Mucosa of stomach (tissue), 1 donor: ENCODE data around the gene CA12.

Source experiments
- H3K27me3 ChIP-seq: one replicate; pipeline ENCODE4 v1.7.0; 2013; ENCODE audit warnings: mild to moderate bottlenecking, low read length; ENCODE audit not compliant: control insufficient read depth, insufficient read depth
- H3K36me3 ChIP-seq: one replicate; pipeline ENCODE4 v1.7.0; 2013; ENCODE audit warnings: low read length; ENCODE audit not compliant: control insufficient read depth, insufficient read depth
- H3K4me1 ChIP-seq: one replicate; pipeline ENCODE4 v1.7.0; 2013; ENCODE audit warnings: mild to moderate bottlenecking, low read length; ENCODE audit not compliant: control insufficient read depth, insufficient read depth
- H3K4me3 ChIP-seq: one replicate; pipeline ENCODE4 v1.7.0; 2013; ENCODE audit warnings: low read length
- H3K9ac ChIP-seq: one replicate; pipeline ENCODE4 v1.7.0; 2013; ENCODE audit warnings: mild to moderate bottlenecking, low read length, moderate library complexity
- H3K9me3 ChIP-seq: one replicate; pipeline ENCODE4 v1.7.0; 2013; ENCODE audit warnings: mild to moderate bottlenecking, low read length, moderate library complexity; ENCODE audit not compliant: control insufficient read depth
- donor health status: Pancreatic carcinoma.

Gene CA12

DNA sequence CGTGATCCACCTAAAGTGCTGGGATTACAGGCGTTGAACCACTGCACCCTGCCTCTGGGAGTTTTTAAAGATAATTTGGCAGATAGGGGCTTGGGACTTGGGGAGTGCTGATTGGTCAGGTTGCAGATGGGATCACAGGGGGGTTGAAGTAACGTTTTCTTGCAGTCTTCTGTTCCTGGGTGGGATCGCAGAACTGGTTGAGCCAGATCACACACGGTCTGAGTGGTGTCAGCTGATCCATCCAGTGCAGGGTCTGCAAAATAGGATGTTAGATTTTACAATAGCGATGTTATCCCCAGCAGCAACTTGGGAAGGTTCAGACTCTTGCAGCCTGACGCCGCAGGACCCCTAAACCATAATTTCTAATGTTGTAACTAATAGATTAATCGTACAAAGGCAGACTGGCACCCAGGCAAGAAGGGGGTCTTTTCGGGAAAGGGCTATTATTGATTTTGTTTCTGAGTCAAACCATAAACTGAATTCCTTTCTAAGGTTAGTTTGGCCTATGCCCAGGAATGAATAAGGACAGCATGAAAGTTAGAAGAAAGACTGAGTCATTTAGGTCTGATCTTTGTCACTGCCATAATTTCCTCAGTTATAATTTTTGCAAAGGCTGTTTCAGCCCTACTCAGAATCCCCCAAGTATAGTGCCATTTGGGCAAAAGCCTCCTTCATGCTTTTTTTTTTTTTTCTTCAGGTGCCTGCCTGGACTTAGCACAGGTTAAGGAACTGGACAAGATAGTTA is 1.5 kb upstream of the CA12 start:
- Histone ChIP-seq H3K9ac (no peak overlapping the region), H3K36me3 (no peaks in the 10 kb centered on the region), H3K27me3 (peaks cover 17% of the 10 kb centered on the region), H3K9me3 (no peaks in the 10 kb centered on the region), H3K4me1 (peaks cover 15% of the 10 kb centered on the region), H3K4me3 (no peak overlapping the region)

DNA sequence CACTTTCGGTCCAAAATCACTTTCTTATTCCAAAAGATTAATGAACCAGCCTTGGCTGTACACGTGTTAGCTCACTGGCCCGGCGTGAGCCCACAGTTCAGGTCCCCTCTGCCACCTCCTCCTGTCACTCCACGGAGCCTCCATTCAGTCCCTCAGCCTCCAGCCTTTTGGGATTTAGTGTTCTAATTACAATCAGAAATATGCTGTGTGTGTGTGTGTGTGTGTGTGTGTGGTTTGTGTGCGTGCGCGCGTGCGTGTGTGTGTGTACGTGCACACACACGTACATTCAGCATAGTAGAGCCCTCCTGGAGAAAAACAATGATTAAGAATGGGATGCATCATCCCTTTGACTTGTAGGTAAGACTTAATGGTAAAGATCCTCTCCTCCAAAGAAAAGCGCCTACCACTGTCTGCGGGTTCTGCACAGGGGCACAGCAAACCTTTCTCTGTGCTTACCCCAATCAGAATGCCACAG is 801 bp downstream of the CA12 start:
- Histone ChIP-seq H3K4me1 (peaks cover 15% of the 10 kb centered on the region), H3K9me3 (no peaks in the 10 kb centered on the region), H3K9ac (peak overlapping the region; percentile 56), H3K4me3 (peak overlapping the region; percentile 44), H3K36me3 (no peaks in the 10 kb centered on the region), H3K27me3 (peaks cover 17% of the 10 kb centered on the region)

DNA sequence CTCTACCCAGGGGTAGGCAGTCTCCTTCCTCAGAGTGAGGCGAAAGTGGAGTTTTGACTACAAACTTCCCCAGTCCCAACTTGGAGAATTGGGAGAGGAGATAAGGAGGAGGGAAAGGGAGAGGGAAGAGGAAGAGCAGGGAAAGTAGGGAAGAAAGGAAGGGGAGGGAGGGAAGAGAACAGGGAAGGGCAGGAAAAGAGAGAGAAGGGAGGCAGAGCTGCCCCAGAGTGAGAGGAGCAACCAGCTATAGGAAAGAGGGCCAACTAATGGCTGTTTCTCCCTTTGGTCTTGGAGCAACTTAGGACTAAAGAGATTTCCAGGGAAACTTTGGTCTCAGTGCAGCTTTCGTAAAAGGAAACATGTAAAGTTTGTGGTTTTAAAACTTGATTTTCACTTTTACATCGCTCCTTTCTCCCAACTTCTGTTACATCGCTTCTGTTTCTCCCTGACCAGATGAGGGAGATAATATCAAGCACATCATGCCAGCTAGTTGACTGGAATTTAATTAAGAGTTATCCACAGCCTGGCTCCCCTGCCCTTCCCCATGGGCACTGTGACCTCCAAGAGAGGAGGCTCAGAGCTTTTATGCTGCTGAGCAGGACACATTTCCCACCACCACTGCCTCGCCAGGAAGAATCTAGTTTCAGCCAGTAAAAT is 1.4 kb downstream of the CA12 start:
- H3K4me3 ChIP-seq, result no peak overlapping the region
- H3K27me3 ChIP-seq, result peaks cover 17% of the 10 kb centered on the region
- no peaks in the 10 kb centered on the region for H3K36me3 ChIP-seq
- no peaks in the 10 kb centered on the region for H3K9me3 ChIP-seq
- H3K9ac ChIP-seq, result no peak overlapping the region
- peaks cover 18% of the 10 kb centered on the region for H3K4me1 ChIP-seq

DNA sequence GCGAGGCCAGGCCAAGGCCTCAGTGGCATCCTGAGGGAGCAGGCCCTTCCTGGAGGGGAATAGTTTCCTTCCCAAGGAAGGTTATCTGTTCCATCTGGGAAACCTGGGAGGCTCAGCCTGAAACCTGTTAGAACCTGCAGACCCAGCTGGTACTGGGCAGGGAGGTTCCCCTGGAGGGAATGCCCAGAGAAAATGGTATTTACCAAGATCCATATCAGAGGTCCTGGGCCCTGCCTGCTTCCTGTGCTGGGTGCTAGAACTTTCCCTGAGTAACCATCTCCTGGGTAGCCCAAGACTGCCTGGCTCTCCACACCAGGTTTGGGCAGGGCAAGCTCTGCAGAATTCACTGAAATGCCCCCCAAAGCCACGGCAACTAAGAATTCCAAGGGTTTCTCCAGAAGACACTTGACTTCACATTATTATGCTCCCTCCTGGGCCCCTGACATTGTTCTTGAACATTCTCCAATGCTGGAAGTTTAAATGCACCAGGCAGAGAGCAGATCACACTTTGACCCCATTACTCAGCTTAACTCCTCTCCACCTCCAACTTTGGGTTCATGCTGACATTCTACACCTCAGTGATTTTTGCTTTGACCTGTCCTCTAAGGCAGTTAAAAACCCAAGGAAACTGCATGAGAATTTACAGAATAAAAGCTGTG is 2.0 kb downstream of the CA12 start:
- Histone ChIP-seq H3K36me3 (no peaks in the 10 kb centered on the region), H3K9ac (no peak overlapping the region), H3K27me3 (peaks cover 17% of the 10 kb centered on the region), H3K9me3 (no peaks in the 10 kb centered on the region), H3K4me3 (no peak overlapping the region), H3K4me1 (peaks cover 25% of the 10 kb centered on the region)

DNA sequence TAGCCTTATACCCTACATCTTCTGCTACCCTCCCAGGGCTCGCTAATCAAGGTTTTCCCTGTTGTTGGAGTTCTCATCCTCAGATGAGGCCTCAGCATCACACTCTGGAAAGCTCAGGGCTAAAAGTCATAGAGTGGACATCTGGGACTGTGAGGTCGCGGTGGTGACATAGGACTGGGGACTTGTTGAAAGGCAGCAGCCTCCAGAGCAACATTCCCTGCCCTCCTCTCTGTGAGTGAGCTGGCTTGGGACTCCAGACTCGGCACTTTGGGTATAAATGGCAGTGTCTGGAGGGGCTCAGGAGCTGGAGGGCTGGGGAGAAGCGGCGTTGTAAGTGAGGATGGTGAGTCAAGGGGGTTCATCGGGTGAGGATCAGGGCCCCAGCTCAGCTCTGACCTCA is 2.7 kb downstream of the CA12 start:
- H3K9ac ChIP-seq, result no peak overlapping the region
- no peak overlapping the region for H3K4me3 ChIP-seq
- H3K4me1 ChIP-seq, result peaks cover 29% of the 10 kb centered on the region
- no peaks in the 10 kb centered on the region for H3K36me3 ChIP-seq
- peaks cover 17% of the 10 kb centered on the region for H3K27me3 ChIP-seq
- H3K9me3 ChIP-seq, result no peaks in the 10 kb centered on the region

DNA sequence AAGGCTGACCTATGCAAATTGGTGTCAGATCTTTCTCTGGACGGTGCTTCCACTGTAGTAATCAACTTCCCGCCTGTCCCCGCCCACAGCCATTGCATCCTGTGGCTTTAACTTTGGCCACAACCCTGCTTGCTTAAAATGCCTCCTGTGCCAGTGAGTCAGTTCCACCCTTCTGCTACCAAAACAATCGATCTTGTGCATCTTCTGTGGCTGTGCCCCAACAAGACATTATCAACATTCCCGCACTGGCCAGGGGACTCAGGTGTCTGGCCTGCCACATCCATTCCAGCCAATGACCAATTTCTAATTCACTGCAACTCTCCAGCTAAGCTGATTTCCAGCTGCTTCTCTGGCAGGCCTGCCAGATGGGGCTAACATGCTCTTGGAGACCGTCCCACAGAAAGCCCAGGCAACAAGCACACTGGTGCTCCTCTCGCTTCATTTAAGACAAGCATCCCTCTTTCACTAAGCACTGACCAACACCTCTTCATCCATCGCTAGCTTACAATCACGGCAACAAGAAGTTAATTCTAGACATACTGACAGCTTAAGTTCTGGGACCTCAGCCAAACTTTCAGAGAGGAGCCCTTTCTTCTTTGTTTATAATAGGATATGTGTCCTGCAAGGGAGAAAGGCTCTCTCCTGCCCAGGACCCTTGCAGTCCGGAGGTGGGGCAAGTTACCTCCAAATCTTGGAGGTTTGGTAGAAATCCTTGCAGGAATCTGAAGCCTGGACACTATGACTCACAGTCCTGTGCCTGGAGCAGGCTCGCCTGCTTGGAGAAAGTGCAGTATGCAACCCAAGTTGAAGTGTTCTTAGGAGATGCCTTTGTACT is 6.7 kb downstream of the CA12 start:
- H3K9ac ChIP-seq, result no peak overlapping the region
- no peak overlapping the region for H3K4me3 ChIP-seq
- H3K27me3 ChIP-seq, result no peaks in the 10 kb centered on the region
- no peaks in the 10 kb centered on the region for H3K36me3 ChIP-seq
- peaks cover 14% of the 10 kb centered on the region for H3K4me1 ChIP-seq
- no peaks in the 10 kb centered on the region for H3K9me3 ChIP-seq

DNA sequence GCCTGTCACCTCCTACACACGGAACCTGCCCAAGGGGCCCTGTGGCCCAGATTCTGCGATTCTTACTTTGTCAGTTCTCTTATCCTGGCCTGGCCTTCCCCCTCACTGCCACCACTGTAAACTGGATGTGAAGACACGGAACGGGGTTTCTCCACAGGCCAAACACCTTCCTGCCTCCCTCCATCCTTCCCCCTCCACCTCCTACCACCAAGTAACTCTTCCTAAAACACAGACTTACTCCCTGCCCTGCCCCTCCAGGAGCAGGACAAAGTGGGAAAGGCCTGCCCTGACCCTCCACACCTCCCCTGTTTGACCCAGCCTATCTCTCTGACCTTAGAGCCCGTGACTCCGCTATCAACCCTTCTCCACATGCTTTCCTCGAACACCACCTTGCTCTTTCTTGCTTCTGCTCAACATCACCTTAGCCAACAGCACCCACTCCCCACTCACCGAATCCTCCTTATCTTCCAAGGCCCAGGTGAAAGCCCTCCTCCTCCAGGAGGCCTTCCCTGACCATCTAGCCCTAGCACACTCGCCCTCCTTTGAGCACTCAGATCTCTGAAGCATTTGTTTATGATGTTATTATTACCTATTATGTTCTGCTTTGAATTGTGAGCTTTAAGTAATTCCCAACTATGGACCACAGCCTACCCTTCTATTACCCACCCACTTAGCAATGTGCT is 7.6 kb downstream of the CA12 start:
- Histone ChIP-seq H3K4me1 (peaks cover 18% of the 10 kb centered on the region), H3K27me3 (no peaks in the 10 kb centered on the region), H3K9ac (no peak overlapping the region), H3K9me3 (no peaks in the 10 kb centered on the region), H3K4me3 (no peak overlapping the region), H3K36me3 (no peaks in the 10 kb centered on the region)

DNA sequence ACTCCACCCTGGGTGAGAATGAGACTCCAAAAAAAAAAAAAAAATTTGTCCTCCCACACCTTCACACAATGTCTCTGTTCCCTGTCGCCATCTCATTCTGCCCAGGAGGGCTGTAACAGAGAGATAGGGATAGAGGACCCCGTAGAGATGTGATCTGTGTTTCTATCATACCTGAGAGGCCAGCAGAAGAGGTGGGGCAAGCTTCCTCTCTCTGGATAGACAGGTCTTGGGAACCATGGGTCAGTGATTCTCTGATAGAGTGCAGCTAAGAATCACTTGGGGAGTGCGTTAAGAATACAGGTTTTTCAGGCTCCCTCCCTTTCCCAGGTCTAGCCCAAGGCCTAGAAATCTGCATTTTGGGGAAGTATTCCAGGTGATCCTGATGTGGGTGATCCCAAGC is 8.3 kb downstream of the CA12 start:
- Histone ChIP-seq H3K4me3 (no peak overlapping the region), H3K36me3 (no peaks in the 10 kb centered on the region), H3K27me3 (no peaks in the 10 kb centered on the region), H3K9me3 (no peaks in the 10 kb centered on the region), H3K4me1 (peaks cover 25% of the 10 kb centered on the region), H3K9ac (no peak overlapping the region)

DNA sequence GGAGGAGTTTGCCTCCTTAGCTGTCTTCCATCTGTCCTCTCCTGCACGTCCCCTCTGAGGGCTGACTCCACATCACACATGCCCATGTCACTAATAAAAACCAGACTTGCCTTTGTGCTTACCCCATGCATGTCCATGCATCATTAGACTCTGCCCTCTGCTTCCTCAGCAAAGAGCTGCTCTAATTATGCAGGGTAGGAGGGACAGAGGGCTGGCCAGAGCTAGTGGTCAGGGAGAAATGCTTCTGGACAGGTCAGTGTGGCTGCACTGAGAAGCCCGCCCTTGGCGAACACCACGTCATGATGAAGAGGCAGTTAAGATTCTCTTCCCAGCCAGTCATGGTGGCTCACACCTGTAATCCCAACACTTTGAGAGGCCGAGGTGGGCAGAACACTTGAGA is 8.9 kb downstream of the CA12 start:
- no peaks in the 10 kb centered on the region for H3K9me3 ChIP-seq
- no peak overlapping the region for H3K9ac ChIP-seq
- H3K36me3 ChIP-seq, result no peaks in the 10 kb centered on the region
- H3K4me3 ChIP-seq, result no peak overlapping the region
- peaks cover 31% of the 10 kb centered on the region for H3K4me1 ChIP-seq
- no peaks in the 10 kb centered on the region for H3K27me3 ChIP-seq

DNA sequence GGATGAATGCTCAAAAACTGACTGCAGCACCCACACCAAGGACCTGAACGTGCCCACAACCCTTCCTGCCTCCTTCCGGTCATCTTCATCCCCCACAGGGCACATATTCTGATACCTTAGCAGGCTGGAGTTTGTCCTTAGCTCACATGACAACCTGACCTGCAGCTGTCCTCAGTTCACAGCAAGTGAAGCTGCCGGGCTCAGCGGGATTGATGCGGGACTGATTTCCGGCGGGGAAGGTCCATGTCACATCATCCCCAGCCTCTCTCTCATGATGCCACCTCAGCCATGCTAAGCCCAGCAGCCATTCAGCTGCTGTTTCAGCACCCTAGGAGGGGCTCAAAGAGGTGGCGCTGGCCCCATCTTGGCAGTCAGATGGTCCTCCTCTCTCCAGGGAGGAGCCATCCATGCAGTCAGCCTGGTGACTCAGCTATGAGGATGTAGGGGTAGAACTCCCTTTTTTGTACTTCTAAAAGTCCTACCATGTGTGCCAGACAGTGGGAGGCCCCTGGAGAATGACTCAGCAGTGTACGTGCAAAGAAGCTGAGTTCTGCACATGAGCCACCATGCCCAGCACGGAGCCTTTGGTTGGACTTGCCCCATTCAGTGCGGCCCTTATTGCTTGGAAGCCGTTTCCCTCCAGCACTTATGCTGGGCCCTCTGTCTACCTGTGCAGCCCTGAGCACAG is 9.5 kb downstream of the CA12 start:
- Histone ChIP-seq H3K9ac (no peak overlapping the region), H3K4me3 (no peak overlapping the region), H3K9me3 (no peaks in the 10 kb centered on the region), H3K4me1 (peaks cover 34% of the 10 kb centered on the region), H3K36me3 (no peaks in the 10 kb centered on the region), H3K27me3 (no peaks in the 10 kb centered on the region)
